Measurements from ENCODE around the gene FKBP15. TPM values are rescaled to one million over a fixed set of nuclear protein-coding genes. Genes with fewer than 3 reads are reported as not detected.

The FKBP15 gene
- polyA plus RNA-seq, 1 of the 3 experiments (the other 2 are of a cell fraction), result 13.9 TPM

DNA sequence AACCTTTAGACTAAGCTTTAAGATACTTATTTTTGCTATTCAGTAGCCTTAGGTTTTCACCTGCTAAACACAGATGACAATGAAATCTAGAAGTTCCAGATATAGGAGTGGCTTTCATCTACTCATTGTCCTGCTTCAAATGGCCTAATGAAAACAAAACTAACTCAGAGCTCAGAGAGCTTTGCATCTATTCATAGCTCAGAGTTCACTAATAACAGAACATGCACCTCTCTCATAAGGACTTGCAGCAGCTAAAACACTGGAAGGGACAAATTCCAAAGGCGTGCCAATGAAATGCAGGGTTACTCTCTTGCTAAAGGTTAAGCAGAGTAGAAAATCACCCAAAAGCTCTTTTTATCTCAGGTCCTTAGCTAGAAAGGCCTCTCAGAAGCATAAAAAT lies 41.2 kb downstream of the FKBP15 start:
- no peaks in the 10 kb centered on the region for H3K79me2 ChIP-seq (ENCODE audit: insufficient read depth)
- ChIA-PET CTCF (interaction anchor here (0.6 to 1.3 kb wide), 3 partner anchors 9 to 1140 kb away, joined by 3 read pairs; no protein-coding TSS in a partner anchor), POLR2A (interaction anchor here (0.5 kb wide), 1 partner anchor 414 kb away, joined by 3 read pairs; no protein-coding TSS in a partner anchor)
- no peak overlapping the region for H3K9ac ChIP-seq
- no peaks in the 10 kb centered on the region for H3K4me1 ChIP-seq (ENCODE audit: control insufficient read depth in 1 of 2, insufficient read depth in 2 of 2, low read depth in 1 of 2, low read length in 1 of 2)
- H4K20me1 ChIP-seq (ENCODE audit: insufficient read depth), result no peaks in the 10 kb centered on the region
- 57% methylated on average over 1 of the region's 1 CpG for WGBS (ENCODE audit: low lambda C conversion rate)
- H2AFZ ChIP-seq (ENCODE audit: low read depth), result no peak overlapping the region
- no peak overlapping the region for H3K27ac ChIP-seq (ENCODE audit: low read depth in 2 of 2, low read length in 1 of 2)
- no peak overlapping the region for H3K4me3 ChIP-seq (ENCODE audit: low read depth in 2 of 2, low read length in 1 of 2)
- H3K9me2 ChIP-seq, result no peaks in the 10 kb centered on the region
- no peak for DNase-seq
- H3F3A ChIP-seq (replicated peaks; ENCODE audit: insufficient read depth), result peaks cover 4% of the 10 kb centered on the region
- no peak for TF ChIP-seq RCOR1 (IDR thresholded peaks at IDR 0.05; ENCODE audit: low read length)
- TF ChIP-seq FOXJ3 (CRISPR knock-in tag; IDR thresholded peaks at IDR 0.05), result no peak
- TF ChIP-seq, protein P1, sequence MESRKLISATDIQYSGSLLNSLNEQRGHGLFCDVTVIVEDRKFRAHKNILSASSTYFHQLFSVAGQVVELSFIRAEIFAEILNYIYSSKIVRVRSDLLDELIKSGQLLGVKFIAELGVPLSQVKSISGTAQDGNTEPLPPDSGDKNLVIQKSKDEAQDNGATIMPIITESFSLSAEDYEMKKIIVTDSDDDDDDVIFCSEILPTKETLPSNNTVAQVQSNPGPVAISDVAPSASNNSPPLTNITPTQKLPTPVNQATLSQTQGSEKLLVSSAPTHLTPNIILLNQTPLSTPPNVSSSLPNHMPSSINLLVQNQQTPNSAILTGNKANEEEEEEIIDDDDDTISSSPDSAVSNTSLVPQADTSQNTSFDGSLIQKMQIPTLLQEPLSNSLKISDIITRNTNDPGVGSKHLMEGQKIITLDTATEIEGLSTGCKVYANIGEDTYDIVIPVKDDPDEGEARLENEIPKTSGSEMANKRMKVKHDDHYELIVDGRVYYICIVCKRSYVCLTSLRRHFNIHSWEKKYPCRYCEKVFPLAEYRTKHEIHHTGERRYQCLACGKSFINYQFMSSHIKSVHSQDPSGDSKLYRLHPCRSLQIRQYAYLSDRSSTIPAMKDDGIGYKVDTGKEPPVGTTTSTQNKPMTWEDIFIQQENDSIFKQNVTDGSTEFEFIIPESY (IDR thresholded peaks at IDR 0.05; ENCODE audit: borderline replicate concordance, low read depth), result no peak
- H3K4me2 ChIP-seq, result no peak overlapping the region
- peaks cover 47 to 84% of the 10 kb centered on the region in 2 experiments for H3K36me3 ChIP-seq (replicated peaks in 1 of 2; ENCODE audit: control insufficient read depth in 1 of 2, insufficient read depth in 2 of 2, low read length in 1 of 2)
- no peaks in the 10 kb centered on the region for H3K27me3 ChIP-seq (ENCODE audit: insufficient read depth)
- H3K9me3 ChIP-seq, result no peaks in the 10 kb centered on the region

DNA sequence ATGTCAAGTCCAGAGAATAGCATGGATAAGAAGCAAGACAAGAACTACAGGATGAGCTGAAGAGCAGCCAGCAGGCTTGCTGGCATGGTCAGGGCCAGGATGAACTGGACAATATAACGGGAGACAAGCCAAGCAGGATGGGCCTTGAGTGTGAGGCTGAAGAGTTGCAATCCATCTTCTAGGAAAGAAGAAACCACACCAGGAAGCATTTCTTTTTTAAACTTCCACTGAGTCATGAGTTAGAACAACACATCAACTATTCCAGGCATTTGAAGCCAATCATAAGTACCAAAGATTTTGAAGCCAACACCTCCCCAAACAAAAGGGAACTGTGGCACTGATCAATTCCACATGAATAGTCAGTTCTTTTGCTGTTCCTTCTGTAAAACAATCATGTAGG lies 43.0 kb downstream of the FKBP15 start:
- DNase-seq, result no peak
- TF ChIP-seq FOSL2 (IDR thresholded peaks at IDR 0.05; ENCODE audit: borderline replicate concordance, low read depth), result no peak
- TF ChIP-seq MXI1 (IDR thresholded peaks at IDR 0.05; ENCODE audit: low read depth, low read length), result no peak
- peak; percentile 40 for TF ChIP-seq TCF12 (IDR thresholded peaks at IDR 0.05)
- TF ChIP-seq YY1 (IDR thresholded peaks at IDR 0.05; ENCODE audit: low read depth), result no peak
- TF ChIP-seq RCOR1 (IDR thresholded peaks at IDR 0.05; ENCODE audit: low read length), result no peak
- no peak for TF ChIP-seq TAF1 (IDR thresholded peaks at IDR 0.05; ENCODE audit: borderline replicate concordance, low read depth, low read length)
- TF ChIP-seq, protein P2, sequence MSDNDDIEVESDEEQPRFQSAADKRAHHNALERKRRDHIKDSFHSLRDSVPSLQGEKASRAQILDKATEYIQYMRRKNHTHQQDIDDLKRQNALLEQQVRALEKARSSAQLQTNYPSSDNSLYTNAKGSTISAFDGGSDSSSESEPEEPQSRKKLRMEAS (IDR thresholded peaks at IDR 0.05; ENCODE audit: low read depth), result no peak
- TF ChIP-seq, protein P3, sequence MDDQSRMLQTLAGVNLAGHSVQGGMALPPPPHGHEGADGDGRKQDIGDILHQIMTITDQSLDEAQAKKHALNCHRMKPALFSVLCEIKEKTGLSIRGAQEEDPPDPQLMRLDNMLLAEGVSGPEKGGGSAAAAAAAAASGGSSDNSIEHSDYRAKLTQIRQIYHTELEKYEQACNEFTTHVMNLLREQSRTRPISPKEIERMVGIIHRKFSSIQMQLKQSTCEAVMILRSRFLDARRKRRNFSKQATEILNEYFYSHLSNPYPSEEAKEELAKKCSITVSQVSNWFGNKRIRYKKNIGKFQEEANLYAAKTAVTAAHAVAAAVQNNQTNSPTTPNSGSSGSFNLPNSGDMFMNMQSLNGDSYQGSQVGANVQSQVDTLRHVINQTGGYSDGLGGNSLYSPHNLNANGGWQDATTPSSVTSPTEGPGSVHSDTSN (IDR thresholded peaks at IDR 0.05), result peak; percentile 55
- TF ChIP-seq TEAD4 (IDR thresholded peaks at IDR 0.05; ENCODE audit: borderline replicate concordance, insufficient read depth), result no peak
- TF ChIP-seq, protein P1 (IDR thresholded peaks at IDR 0.05; ENCODE audit: borderline replicate concordance, low read depth), result no peak
- no peak for TF ChIP-seq GABPA (IDR thresholded peaks at IDR 0.05; ENCODE audit: low read depth)
- TF ChIP-seq JUND (IDR thresholded peaks at IDR 0.05), result 0 out of 2 replicates have a peak, but pooled peaks have one; percentile 17
- Histone ChIP-seq H3F3A (replicated peaks; ENCODE audit: insufficient read depth) (peaks cover 4% of the 10 kb centered on the region), H3K9me2 (no peaks in the 10 kb centered on the region), H3K27me3 (ENCODE audit: insufficient read depth) (no peaks in the 10 kb centered on the region), H3K79me2 (ENCODE audit: insufficient read depth) (no peaks in the 10 kb centered on the region), H3K9me3 (no peaks in the 10 kb centered on the region), H3K4me3 (ENCODE audit: low read depth in 2 of 2, low read length in 1 of 2) (no peak overlapping the region), H4K20me1 (ENCODE audit: insufficient read depth) (no peaks in the 10 kb centered on the region), H3K4me1 (ENCODE audit: control insufficient read depth in 1 of 2, insufficient read depth in 2 of 2, low read depth in 1 of 2, low read length in 1 of 2) (no peaks in the 10 kb centered on the region), H3K9ac (no peak overlapping the region), H3K4me2 (no peak overlapping the region), H2AFZ (ENCODE audit: low read depth) (no peak overlapping the region), H3K27ac (ENCODE audit: low read depth in 2 of 2, low read length in 1 of 2) (peak overlapping the region in 1 of 2 experiments; percentile 16; a peak in 1 of 4 replicates), H3K36me3 (replicated peaks in 1 of 2; ENCODE audit: control insufficient read depth in 1 of 2, insufficient read depth in 2 of 2, low read length in 1 of 2) (peaks cover 49 to 82% of the 10 kb centered on the region in 2 experiments)
- ChIA-PET POLR2A (no interaction called here), CTCF (interaction anchor here (2.2 kb wide), 1 partner anchor 12 kb away, joined by 10 read pairs; no protein-coding TSS in a partner anchor)
- 90% methylated on average over 1 of the region's 1 CpG for WGBS (ENCODE audit: low lambda C conversion rate)

Measured in SK-N-SH (cell line).